DOHH2 (cell line): Measurements from ENCODE around the gene DHRS11.

Experiments used
- H3F3A ChIP-seq: fragments of 200-600 bp; sonication (generic), shearing (Covaris generic); 2 replicates; pipeline ENCODE4 v1.6.0; 2016; ENCODE audit warnings: antibody characterized with exemption, mild to moderate bottlenecking; ENCODE audit not compliant: control insufficient read depth, insufficient read depth
- H3K27ac ChIP-seq: fragments of 200-600 bp; sonication (generic); 2 replicates; pipeline ENCODE4 v1.5.1; 2014; ENCODE audit warnings: low read depth, mild to moderate bottlenecking, low read length, moderate library complexity
- H3K27me3 ChIP-seq: fragments of 200-600 bp; sonication (generic); 2 replicates; pipeline ENCODE4 v1.6.1; 2014; ENCODE audit warnings: mild to moderate bottlenecking, low read length, mixed read lengths; ENCODE audit not compliant: control insufficient read depth
- H3K36me3 ChIP-seq: fragments of 200-600 bp; sonication (generic); 2 replicates; pipeline ENCODE4 v1.6.1; 2014; ENCODE audit warnings: mild to moderate bottlenecking, low read length, moderate library complexity, mixed read lengths; ENCODE audit not compliant: control insufficient read depth
- H3K4me1 ChIP-seq: fragments of 200-600 bp; sonication (generic); 2 replicates; pipeline ENCODE4 v1.6.1; 2014; ENCODE audit warnings: mild to moderate bottlenecking, low read length, mixed read lengths; ENCODE audit not compliant: control insufficient read depth
- H3K4me2 ChIP-seq: fragments of 200-600 bp; sonication (generic); 2 replicates; pipeline ENCODE4 v1.6.0; 2014; ENCODE audit warnings: mild to moderate bottlenecking, low read length, moderate library complexity
- H3K4me3 ChIP-seq: fragments of 200-600 bp; sonication (generic); 2 replicates; pipeline ENCODE4 v1.5.1; 2014; ENCODE audit warnings: mild to moderate bottlenecking, low read length, mixed read lengths
- H3K79me2 ChIP-seq: fragments of 200-600 bp; sonication (generic); 2 replicates; pipeline ENCODE4 v1.6.1; 2014; ENCODE audit warnings: mild to moderate bottlenecking, low read length, mixed read lengths; ENCODE audit not compliant: control insufficient read depth
- H3K9me2 ChIP-seq: fragments of 200-600 bp; sonication (generic); replicated peaks from 2 replicates; pipeline ENCODE4 v1.6.1; 2014; ENCODE audit warnings: mild to moderate bottlenecking, low read length, mixed read lengths; ENCODE audit not compliant: control insufficient read depth
- H3K9me3 ChIP-seq: fragments of 200-600 bp; sonication (generic); 2 replicates; pipeline ENCODE4 v1.6.1; 2014; ENCODE audit warnings: antibody characterized with exemption, low read length, mixed read lengths; ENCODE audit not compliant: control insufficient read depth, insufficient read depth
- H4K20me1 ChIP-seq: fragments of 200-600 bp; sonication (generic); 2 replicates; pipeline ENCODE4 v1.6.0; 2014; ENCODE audit warnings: low read depth, mild to moderate bottlenecking, antibody characterized with exemption, low read length, moderate library complexity; ENCODE audit not compliant: control insufficient read depth, insufficient read depth
- EZH2phosphoT487 ChIP-seq: fragments of 200-600 bp; sonication (generic); IDR thresholded peaks from 2 replicates; pipeline ENCODE4 v1.6.1; 2017; ENCODE audit warnings: borderline replicate concordance, mild to moderate bottlenecking, antibody characterized with exemption, low read length, moderate library complexity, mixed read lengths
- TF ChIP-seq, protein P1 (sequence below): fragments of 200-600 bp; sonication (generic); IDR thresholded peaks from one replicate; pipeline ENCODE4 v1.5.1; 2014; ENCODE audit warnings: antibody characterized with exemption, mild to moderate bottlenecking, low read depth, low read length; ENCODE audit not compliant: poor library complexity, severe bottlenecking

DHRS11 gene, protein sequence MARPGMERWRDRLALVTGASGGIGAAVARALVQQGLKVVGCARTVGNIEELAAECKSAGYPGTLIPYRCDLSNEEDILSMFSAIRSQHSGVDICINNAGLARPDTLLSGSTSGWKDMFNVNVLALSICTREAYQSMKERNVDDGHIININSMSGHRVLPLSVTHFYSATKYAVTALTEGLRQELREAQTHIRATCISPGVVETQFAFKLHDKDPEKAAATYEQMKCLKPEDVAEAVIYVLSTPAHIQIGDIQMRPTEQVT

DNA sequence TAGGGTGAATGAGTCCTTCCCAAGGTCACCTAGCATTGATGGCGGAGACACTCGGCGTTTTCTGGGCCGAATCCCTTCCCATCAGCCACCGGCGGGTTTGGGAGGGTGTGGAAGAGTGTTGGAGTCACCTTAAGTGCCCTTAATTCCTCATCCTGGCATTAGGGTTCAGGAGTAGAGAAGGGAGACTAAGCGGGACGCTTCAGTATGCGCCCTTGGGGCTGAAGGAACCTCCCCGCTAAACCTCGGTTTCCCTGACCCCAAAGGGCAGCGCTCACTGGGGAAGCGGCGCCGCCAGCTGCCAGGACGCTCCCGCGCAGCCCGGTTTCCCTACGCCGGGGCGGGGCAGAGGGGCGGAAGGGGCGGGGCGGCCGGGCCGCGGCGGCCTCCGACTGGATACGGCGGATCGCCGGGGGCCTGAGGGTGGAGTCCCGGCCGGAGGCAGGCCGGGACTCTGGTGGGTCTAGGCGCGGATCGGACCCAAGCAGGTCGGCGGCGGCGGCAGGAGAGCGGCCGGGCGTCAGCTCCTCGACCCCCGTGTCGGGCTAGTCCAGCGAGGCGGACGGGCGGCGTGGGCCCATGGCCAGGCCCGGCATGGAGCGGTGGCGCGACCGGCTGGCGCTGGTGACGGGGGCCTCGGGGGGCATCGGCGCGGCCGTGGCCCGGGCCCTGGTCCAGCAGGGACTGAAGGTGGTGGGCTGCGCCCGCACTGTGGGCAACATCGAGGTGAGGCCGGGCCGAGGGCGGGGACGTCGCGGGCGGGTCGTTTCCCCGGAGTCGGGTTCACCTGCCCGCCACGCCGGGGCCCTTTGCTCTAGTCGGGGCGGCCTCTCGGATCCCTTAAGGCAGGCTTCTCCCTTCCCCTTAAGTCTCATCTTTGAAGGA is at the start of gene DHRS11:
TSS of gene DHRS11 (plus strand) at position 446 of the 882 bp plus-strand sequence. CDS start at position 577, 131 bp downstream.
- Histone ChIP-seq H3K27ac (peak within 1 kb of the TSS; percentile 50), H3K9me3 (no peaks in the 10 kb centered on the region), H3F3A (peaks cover 32% of the 10 kb centered on the region), H4K20me1 (peaks cover 17% of the 10 kb centered on the region), H3K27me3 (no peaks in the 10 kb centered on the region; the same call in 1 of the 2 replicates), H3K36me3 (peaks cover 43% of the 10 kb centered on the region), H3K4me2 (peak within 1 kb of the TSS; percentile 78), H3K4me3 (peak within 1 kb of the TSS; percentile 80), H3K4me1 (peaks cover 38% of the 10 kb centered on the region), H3K9me2 (no peaks in the 10 kb centered on the region), H3K79me2 (no peaks in the 10 kb centered on the region)
- TF ChIP-seq, protein P1, sequence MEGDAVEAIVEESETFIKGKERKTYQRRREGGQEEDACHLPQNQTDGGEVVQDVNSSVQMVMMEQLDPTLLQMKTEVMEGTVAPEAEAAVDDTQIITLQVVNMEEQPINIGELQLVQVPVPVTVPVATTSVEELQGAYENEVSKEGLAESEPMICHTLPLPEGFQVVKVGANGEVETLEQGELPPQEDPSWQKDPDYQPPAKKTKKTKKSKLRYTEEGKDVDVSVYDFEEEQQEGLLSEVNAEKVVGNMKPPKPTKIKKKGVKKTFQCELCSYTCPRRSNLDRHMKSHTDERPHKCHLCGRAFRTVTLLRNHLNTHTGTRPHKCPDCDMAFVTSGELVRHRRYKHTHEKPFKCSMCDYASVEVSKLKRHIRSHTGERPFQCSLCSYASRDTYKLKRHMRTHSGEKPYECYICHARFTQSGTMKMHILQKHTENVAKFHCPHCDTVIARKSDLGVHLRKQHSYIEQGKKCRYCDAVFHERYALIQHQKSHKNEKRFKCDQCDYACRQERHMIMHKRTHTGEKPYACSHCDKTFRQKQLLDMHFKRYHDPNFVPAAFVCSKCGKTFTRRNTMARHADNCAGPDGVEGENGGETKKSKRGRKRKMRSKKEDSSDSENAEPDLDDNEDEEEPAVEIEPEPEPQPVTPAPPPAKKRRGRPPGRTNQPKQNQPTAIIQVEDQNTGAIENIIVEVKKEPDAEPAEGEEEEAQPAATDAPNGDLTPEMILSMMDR = no peak
- no peak for TF ChIP-seq EZH2phosphoT487

DNA sequence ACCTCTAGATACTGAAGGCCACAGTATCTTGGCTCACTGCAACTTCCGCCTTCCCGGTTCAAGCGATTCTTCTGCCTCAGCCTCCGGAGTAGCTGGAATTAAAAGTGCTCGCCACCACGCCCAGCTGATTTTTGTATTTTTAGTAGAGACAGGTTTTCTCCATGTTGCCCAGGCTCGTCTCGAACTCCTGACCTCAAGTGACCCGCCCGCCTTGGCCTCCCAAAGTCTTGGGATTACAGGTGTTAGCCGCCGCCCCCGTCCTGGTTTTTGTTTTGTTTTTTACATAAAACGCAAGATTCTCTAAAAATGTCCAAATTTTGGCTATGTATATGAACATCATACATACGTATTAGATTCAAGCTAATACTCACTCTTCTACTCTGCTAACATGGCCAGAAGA is 48.9 kb upstream of the DHRS11 start:
- H3K27me3 ChIP-seq = no peaks in the 10 kb centered on the region
- peak overlapping the region; percentile 81; the same call in 1 of the 2 replicates for H3K4me2 ChIP-seq
- peaks cover 14% of the 10 kb centered on the region; the same call in 1 of the 2 replicates for H4K20me1 ChIP-seq
- H3K9me3 ChIP-seq = no peaks in the 10 kb centered on the region
- H3K9me2 ChIP-seq = no peaks in the 10 kb centered on the region
- H3K36me3 ChIP-seq = peaks cover 43% of the 10 kb centered on the region
- no peak overlapping the region for H3K27ac ChIP-seq
- H3K79me2 ChIP-seq = peaks cover 58% of the 10 kb centered on the region
- peaks cover 36% of the 10 kb centered on the region for H3F3A ChIP-seq
- H3K4me1 ChIP-seq = peaks cover 18% of the 10 kb centered on the region
- H3K4me3 ChIP-seq = no peak overlapping the region
- TF ChIP-seq, protein P1 = no peak
- TF ChIP-seq EZH2phosphoT487 = no peak

DNA sequence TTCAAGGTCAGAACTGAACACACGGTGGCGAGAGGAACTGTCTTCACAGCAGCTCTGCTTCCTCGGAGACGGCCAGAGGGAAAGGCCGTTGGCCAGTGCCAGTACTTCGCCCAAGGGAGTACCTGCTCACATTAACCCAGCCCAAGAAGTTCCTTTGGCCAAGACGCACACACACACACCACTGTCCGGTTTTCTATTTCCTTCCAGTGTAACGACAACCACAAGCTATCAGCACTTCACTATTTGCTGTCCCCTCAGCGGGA is 47.7 kb upstream of the DHRS11 start:
- peak overlapping the region; percentile 100 for H3K4me3 ChIP-seq
- H3K27ac ChIP-seq = peak overlapping the region; percentile 89
- H3K27me3 ChIP-seq = no peaks in the 10 kb centered on the region
- H3K9me2 ChIP-seq = no peaks in the 10 kb centered on the region
- H3K4me1 ChIP-seq = peaks cover 26% of the 10 kb centered on the region
- H3K9me3 ChIP-seq = no peaks in the 10 kb centered on the region
- peaks cover 19% of the 10 kb centered on the region; the same call in 1 of the 2 replicates for H4K20me1 ChIP-seq
- peak overlapping the region; percentile 81 for H3K4me2 ChIP-seq
- TF ChIP-seq, protein P1 = peak; percentile 37
- TF ChIP-seq EZH2phosphoT487 = no peak
- peaks cover 35% of the 10 kb centered on the region for H3F3A ChIP-seq
- peaks cover 63% of the 10 kb centered on the region for H3K79me2 ChIP-seq
- H3K36me3 ChIP-seq = peaks cover 40% of the 10 kb centered on the region
